A673 (cell line): ENCODE results near the gene NUP50. TPM values are rescaled to one million over a fixed set of nuclear protein-coding genes. Genes with fewer than 3 reads are reported as not detected.

ENCODE experiments used
- BruUV-seq: library from RNA; stranded (reverse); fragments of 400-500 nt; replicated peaks from 2 replicates; lab custom pipeline; 2021; lab: Mats Ljungman, UMichigan
- CTCF ChIA-PET: fragments of 300-600 bp; sonication (Branson Sonifier 250); formaldehyde crosslinking; loops from one replicate; lab custom pipeline; 2022; ENCODE audit warnings: antibody characterized with exemption; lab: Charles Lee
- POLR2A ChIA-PET: fragments of 300-600 bp; sonication (Branson Sonifier 250); formaldehyde crosslinking; loops from one replicate; lab custom pipeline; 2022; ENCODE audit warnings: antibody characterized with exemption; ENCODE audit not compliant: low non-redundant PET; lab: Charles Lee
- DNase-seq: peaks from one replicate; pipeline ENCODE4 v3.0.0-alpha.2; 2015; ENCODE audit warnings: low spot score
- H3K27ac ChIP-seq: fragments of 200-600 bp; sonication (generic); 2 replicates; pipeline ENCODE4 v1.5.1; 2016; ENCODE audit warnings: mixed run types, low read depth, mild to moderate bottlenecking, mixed read lengths, antibody characterized with exemption, low read length; ENCODE audit not compliant: poor library complexity, severe bottlenecking
- H3K27me3 ChIP-seq: fragments of 200-600 bp; sonication (generic); replicated peaks from 2 replicates; pipeline ENCODE4 v1.6.1; 2017; ENCODE audit warnings: mixed run types, low read depth, mild to moderate bottlenecking, mixed read lengths, antibody characterized with exemption, low read length; ENCODE audit not compliant: insufficient read depth, poor library complexity
- H3K36me3 ChIP-seq: fragments of 200-600 bp; sonication (generic); 2 replicates; pipeline ENCODE4 v1.6.1; 2016; ENCODE audit warnings: mixed run types, mild to moderate bottlenecking, mixed read lengths, antibody characterized with exemption, low read length; ENCODE audit not compliant: insufficient read depth, poor library complexity, severe bottlenecking
- H3K4me1 ChIP-seq: fragments of 200-600 bp; sonication (generic); 2 replicates; pipeline ENCODE4 v1.6.1; 2017; ENCODE audit warnings: mixed run types, mild to moderate bottlenecking, mixed read lengths, antibody characterized with exemption, low read length; ENCODE audit not compliant: insufficient read depth, poor library complexity, severe bottlenecking
- H3K4me3 ChIP-seq: fragments of 200-600 bp; sonication (generic); 2 replicates; pipeline ENCODE4 v1.5.1; 2016; ENCODE audit warnings: low read depth, mixed run types, mild to moderate bottlenecking, mixed read lengths, low read length; ENCODE audit not compliant: poor library complexity, severe bottlenecking
- H3K9me3 ChIP-seq: fragments of 200-600 bp; sonication (generic); 2 replicates; pipeline ENCODE4 v1.6.1; 2016; ENCODE audit warnings: mixed run types, low read depth, mild to moderate bottlenecking, mixed read lengths, antibody characterized with exemption, low read length; ENCODE audit not compliant: poor library complexity, severe bottlenecking
- CTCF ChIP-seq: fragments of 300-800, 200-600 bp; sonication (generic); conservative IDR thresholded peaks from 2 replicates; pipeline ENCODE4 v1.5.1; 2017; ENCODE audit warnings: low read depth, mild to moderate bottlenecking, antibody characterized with exemption, low read length, moderate library complexity, mixed read lengths
- EZH2 ChIP-seq: fragments of 200-600 bp; sonication (generic); IDR thresholded peaks from 2 replicates; pipeline ENCODE4 v1.6.1; 2017; ENCODE audit warnings: borderline replicate concordance, low read depth, mild to moderate bottlenecking, mixed read lengths, antibody characterized with exemption, low read length; ENCODE audit not compliant: poor library complexity, severe bottlenecking
- intact Hi-C: fragments of 100-400 bp; cut with micrococcal nuclease; formaldehyde crosslinking; loops from one replicate; pipeline ENCODE4 v1.10.0; 2022; ENCODE audit not compliant: unreplicated experiment
- total RNA-seq: library from RNA; stranded (reverse); gene quantifications from 2 replicates; pipeline ENCODE4 v1.2.3, GENCODE V29; 2021

NUP50 gene
- total RNA-seq, 1 experiment from 2014 or later: 124 TPM

- H3K27ac ChIP-seq: no peak overlapping the region
- POLR2A ChIA-PET: no interaction called here
- H3K27me3 ChIP-seq: no peaks in the 10 kb centered on the region
- DNase-seq: no peak
- CTCF ChIA-PET: no interaction called here
- no peaks in the 10 kb centered on the region for H3K36me3 ChIP-seq
- no peak for TF ChIP-seq CTCF
- no peak for TF ChIP-seq EZH2
- BruUV-seq: no TSS peak
- intact Hi-C loops: no loop called here
- H3K4me1 ChIP-seq: no peaks in the 10 kb centered on the region
- no peak overlapping the region for H3K4me3 ChIP-seq
- H3K9me3 ChIP-seq: no peaks in the 10 kb centered on the region
These were observed 70.1 kb downstream of the NUP50 start for GRCh38 chr22:45233827-45234226.

- Histone ChIP-seq H3K27ac (no peak overlapping the region), H3K27me3 (no peaks in the 10 kb centered on the region), H3K4me3 (no peak overlapping the region), H3K36me3 (no peaks in the 10 kb centered on the region), H3K9me3 (no peaks in the 10 kb centered on the region), H3K4me1 (peaks cover 8% of the 10 kb centered on the region)
- POLR2A ChIA-PET: no interaction called here
- intact Hi-C loops: no loop called here
- TF ChIP-seq EZH2: no peak
- no peak for TF ChIP-seq CTCF
- CTCF ChIA-PET: no interaction called here
- no peak for DNase-seq
- BruUV-seq: no TSS peak
These were observed 71.5 kb downstream of the NUP50 start for GRCh38 chr22:45235101-45235777.

- Histone ChIP-seq H3K27me3 (no peaks in the 10 kb centered on the region), H3K9me3 (no peaks in the 10 kb centered on the region), H3K36me3 (no peaks in the 10 kb centered on the region), H3K4me3 (no peak overlapping the region), H3K4me1 (peaks cover 9% of the 10 kb centered on the region), H3K27ac (no peak overlapping the region)
- TF ChIP-seq CTCF (no peak), EZH2 (no peak)
- ChIA-PET POLR2A (no interaction called here), CTCF (no interaction called here)
- BruUV-seq: no TSS peak
- DNase-seq: no peak
- intact Hi-C loops: no loop called here
These were observed 72.2 kb downstream of the NUP50 start for GRCh38 chr22:45235851-45236342.
